Measurements from ENCODE around the gene PLEKHB2.
"Not testable (repeated sequence)": the region's sequence is repeated elsewhere in the genome, so short reads cannot be mapped to it uniquely, and the experiment has no call there.

PLEKHB2 gene

GRCh38 chr2:131146749-131147148 is 41.6 kb downstream of the PLEKHB2 start:
- Mint-ChIP-seq H3K4me1 (ENCODE audit: low read depth) (peaks cover 10% of the 10 kb centered on the region), H3K4me3 (no peak overlapping the region), H3K36me3 (ENCODE audit: low read depth) (peaks cover 45% of the 10 kb centered on the region), H3K27ac (no peak overlapping the region), H3K27me3 (no peaks in the 10 kb centered on the region), H3K9me3 (no peaks in the 10 kb centered on the region)

DNA sequence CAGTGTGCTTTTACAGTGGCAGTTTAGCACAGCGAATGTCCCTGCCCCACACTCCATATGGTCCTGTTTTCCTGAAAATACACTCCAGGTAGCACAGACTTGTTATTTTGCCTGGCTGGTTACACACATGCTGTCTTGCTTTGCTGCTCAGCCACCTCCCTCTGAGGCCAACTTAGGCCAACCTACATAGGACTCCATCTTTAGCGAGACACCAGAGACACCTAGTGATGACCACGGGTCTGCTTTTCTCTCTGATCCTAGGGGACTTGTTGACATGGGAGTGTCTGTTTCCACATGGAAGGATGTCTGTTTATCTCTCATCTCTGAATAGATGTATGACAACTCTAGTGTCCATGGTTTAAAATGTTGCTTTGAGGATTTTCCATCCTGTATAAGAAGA is 43.3 kb downstream of the PLEKHB2 start:
- Mint-ChIP-seq H3K27me3 (no peaks in the 10 kb centered on the region), H3K4me1 (ENCODE audit: low read depth) (peaks cover 10% of the 10 kb centered on the region), H3K4me3 (no peak overlapping the region), H3K36me3 (ENCODE audit: low read depth) (peaks cover 40% of the 10 kb centered on the region), H3K9me3 (no peaks in the 10 kb centered on the region), H3K27ac (no peak overlapping the region)

DNA sequence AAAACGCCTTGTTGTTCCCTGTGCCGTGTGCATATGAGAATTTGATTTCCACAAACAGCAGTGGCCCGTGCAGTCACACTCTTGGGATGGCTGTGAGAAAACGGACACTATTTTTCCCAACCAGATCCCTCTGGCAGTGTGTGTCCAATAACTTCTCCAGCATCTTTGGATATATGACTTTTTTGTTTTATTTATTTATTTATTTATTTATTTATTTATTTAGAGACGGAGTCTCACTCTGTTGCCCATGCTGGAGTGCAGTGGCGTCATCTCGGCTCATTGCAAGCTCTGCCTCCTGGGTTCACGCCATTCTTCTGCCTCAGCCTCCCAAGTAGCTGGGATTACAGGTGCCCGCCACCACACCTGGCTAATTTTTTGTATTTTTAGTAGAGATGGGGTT is 45.0 kb downstream of the PLEKHB2 start:
- not testable (repeated sequence) for H3K9me3 Mint-ChIP-seq, H3K27me3 Mint-ChIP-seq, H3K4me3 Mint-ChIP-seq, H3K27ac Mint-ChIP-seq
- Mint-ChIP-seq H3K36me3 (ENCODE audit: low read depth) (peaks cover 26% of the 10 kb centered on the region), H3K4me1 (ENCODE audit: low read depth) (peaks cover 15% of the 10 kb centered on the region)

- Mint-ChIP-seq H3K4me3 (no peak overlapping the region), H3K9me3 (no peaks in the 10 kb centered on the region), H3K4me1 (ENCODE audit: low read depth) (peaks cover 19% of the 10 kb centered on the region), H3K36me3 (ENCODE audit: low read depth) (peaks cover 22% of the 10 kb centered on the region), H3K27me3 (no peaks in the 10 kb centered on the region), H3K27ac (no peak overlapping the region)
Observed at GRCh38 chr2:131151398-131151797, 46.3 kb downstream of the PLEKHB2 start.

- Mint-ChIP-seq H3K4me1 (ENCODE audit: low read depth) (peaks cover 25% of the 10 kb centered on the region), H3K36me3 (ENCODE audit: low read depth) (peaks cover 22% of the 10 kb centered on the region), H3K27ac (peak overlapping the region; percentile 59), H3K4me3 (no peak overlapping the region), H3K27me3 (no peaks in the 10 kb centered on the region), H3K9me3 (no peaks in the 10 kb centered on the region)
Observed at GRCh38 chr2:131152074-131152473, 46.9 kb downstream of the PLEKHB2 start.

DNA sequence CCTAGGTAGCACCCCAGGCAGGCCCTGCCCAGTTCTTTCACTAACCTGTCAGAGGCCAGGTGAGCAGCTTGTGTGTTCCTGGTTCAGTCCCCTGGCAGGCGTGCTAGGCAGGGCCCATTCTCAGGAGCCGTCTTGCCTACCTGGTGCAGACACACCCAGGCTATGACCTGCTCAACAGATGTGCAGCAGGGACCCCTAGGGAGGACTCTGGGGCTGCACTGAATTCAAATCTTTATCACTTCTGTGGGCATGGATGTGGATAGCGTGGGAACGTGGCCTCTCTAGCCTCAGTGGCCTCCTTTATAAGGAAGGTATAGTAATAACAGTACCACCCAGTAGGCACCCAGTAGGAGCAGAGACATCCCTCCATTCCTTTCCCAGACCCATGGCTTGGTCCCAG is 48.4 kb downstream of the PLEKHB2 start:
- Mint-ChIP-seq H3K9me3 (no peaks in the 10 kb centered on the region), H3K27ac (no peak overlapping the region), H3K4me1 (ENCODE audit: low read depth) (peaks cover 33% of the 10 kb centered on the region), H3K27me3 (no peaks in the 10 kb centered on the region), H3K36me3 (ENCODE audit: low read depth) (peaks cover 13% of the 10 kb centered on the region), H3K4me3 (no peak overlapping the region)

- Mint-ChIP-seq H3K4me3 (no peak overlapping the region), H3K27me3 (no peaks in the 10 kb centered on the region), H3K36me3 (ENCODE audit: low read depth) (peaks cover 11% of the 10 kb centered on the region), H3K27ac (peak overlapping the region; percentile 14), H3K9me3 (no peaks in the 10 kb centered on the region), H3K4me1 (ENCODE audit: low read depth) (peaks cover 33% of the 10 kb centered on the region)
Observed at GRCh38 chr2:131154071-131154531, 49.0 kb downstream of the PLEKHB2 start.

DNA sequence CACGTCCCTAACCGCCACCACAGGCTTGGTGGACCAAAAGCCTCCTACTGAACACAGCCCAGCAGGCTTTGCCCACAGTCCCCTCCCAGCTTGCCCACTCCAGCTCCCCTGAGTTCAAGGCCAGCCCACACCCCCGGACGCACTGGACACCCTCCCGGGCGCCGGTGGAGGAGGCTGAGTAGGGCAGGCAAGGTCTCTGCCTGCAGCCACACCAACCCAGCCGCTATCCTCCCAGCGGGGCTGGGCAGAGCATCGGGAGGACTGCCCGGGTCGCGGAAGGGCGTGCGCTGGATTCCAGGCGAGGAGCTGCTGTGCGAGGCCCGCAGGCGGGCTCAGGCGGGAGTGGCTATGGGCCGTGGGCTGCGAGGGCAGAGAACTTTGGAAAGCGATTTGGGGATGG is 49.5 kb downstream of the PLEKHB2 start:
- Mint-ChIP-seq H3K27ac (no peak overlapping the region), H3K36me3 (ENCODE audit: low read depth) (peaks cover 6% of the 10 kb centered on the region), H3K27me3 (no peaks in the 10 kb centered on the region), H3K4me1 (ENCODE audit: low read depth) (peaks cover 33% of the 10 kb centered on the region), H3K4me3 (no peak overlapping the region), H3K9me3 (no peaks in the 10 kb centered on the region)

DNA sequence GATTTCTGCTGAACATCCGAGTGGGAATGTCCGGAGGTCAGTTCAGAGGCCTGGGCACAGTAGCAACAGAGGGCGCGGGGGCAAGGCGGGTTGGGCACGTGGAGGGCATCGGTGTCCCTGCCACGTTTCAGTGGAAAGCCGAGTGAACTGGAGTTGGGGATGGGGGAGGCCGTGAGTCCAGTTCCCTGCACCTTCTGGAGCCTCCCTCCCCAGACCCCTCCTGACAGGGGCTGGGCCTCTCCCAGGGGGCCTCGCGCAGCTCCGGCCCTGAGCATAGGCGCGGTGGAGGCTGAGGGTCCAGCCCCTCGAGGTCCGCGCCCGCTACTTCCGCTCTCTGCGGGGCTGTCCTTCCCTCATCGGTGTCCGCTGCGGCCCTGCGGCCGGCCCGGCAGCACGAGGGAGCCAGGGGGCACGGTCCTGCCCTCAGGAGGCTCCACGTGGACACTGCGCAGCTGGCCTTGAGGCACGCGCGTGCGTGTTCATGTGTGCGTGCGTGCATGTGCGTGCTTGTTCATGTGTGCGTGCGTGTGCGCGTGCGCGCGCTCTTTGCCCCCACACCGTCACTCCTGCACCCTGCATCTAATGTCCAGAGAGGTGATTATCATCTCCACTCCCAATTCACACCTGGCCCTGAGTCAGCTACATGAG is 50.2 kb downstream of the PLEKHB2 start:
- no peaks in the 10 kb centered on the region for H3K9me3 Mint-ChIP-seq
- H3K4me3 Mint-ChIP-seq, result no peak overlapping the region
- peaks cover 33% of the 10 kb centered on the region for H3K4me1 Mint-ChIP-seq (ENCODE audit: low read depth)
- no peaks in the 10 kb centered on the region for H3K27me3 Mint-ChIP-seq
- peaks cover 4% of the 10 kb centered on the region for H3K36me3 Mint-ChIP-seq (ENCODE audit: low read depth)
- H3K27ac Mint-ChIP-seq, result no peak overlapping the region

- H3K27ac Mint-ChIP-seq, result no peak overlapping the region
- no peaks in the 10 kb centered on the region for H3K27me3 Mint-ChIP-seq
- no peak overlapping the region for H3K4me3 Mint-ChIP-seq
- H3K9me3 Mint-ChIP-seq, result no peaks in the 10 kb centered on the region
- H3K36me3 Mint-ChIP-seq (ENCODE audit: low read depth), result no peaks in the 10 kb centered on the region
- peaks cover 33% of the 10 kb centered on the region for H3K4me1 Mint-ChIP-seq (ENCODE audit: low read depth)
Observed at GRCh38 chr2:131156452-131157149, 51.5 kb downstream of the PLEKHB2 start.

GRCh38 chr2:131165562-131165961 is 60.4 kb downstream of the PLEKHB2 start:
- H3K27me3 Mint-ChIP-seq, result peaks cover 12% of the 10 kb centered on the region
- H3K27ac Mint-ChIP-seq; H3K9me3 Mint-ChIP-seq; H3K4me3 Mint-ChIP-seq; H3K36me3 Mint-ChIP-seq (ENCODE audit: low read depth); H3K4me1 Mint-ChIP-seq (ENCODE audit: low read depth): not testable (repeated sequence)

- Mint-ChIP-seq H3K4me1 (ENCODE audit: low read depth) (no peaks in the 10 kb centered on the region), H3K9me3 (no peaks in the 10 kb centered on the region), H3K27ac (no peak overlapping the region), H3K4me3 (no peak overlapping the region), H3K36me3 (ENCODE audit: low read depth) (no peaks in the 10 kb centered on the region), H3K27me3 (peaks cover 17% of the 10 kb centered on the region)
Observed at GRCh38 chr2:131168538-131168937, 63.4 kb downstream of the PLEKHB2 start.

- H3K4me3 Mint-ChIP-seq; H3K4me1 Mint-ChIP-seq (ENCODE audit: low read depth); H3K9me3 Mint-ChIP-seq; H3K36me3 Mint-ChIP-seq (ENCODE audit: low read depth); H3K27ac Mint-ChIP-seq: not testable (repeated sequence)
- peaks cover 29% of the 10 kb centered on the region for H3K27me3 Mint-ChIP-seq
Observed at GRCh38 chr2:131178050-131178449, 72.9 kb downstream of the PLEKHB2 start.

- not testable (repeated sequence) for H3K9me3 Mint-ChIP-seq; H3K27ac Mint-ChIP-seq; H3K36me3 Mint-ChIP-seq (ENCODE audit: low read depth); H3K4me3 Mint-ChIP-seq; H3K4me1 Mint-ChIP-seq (ENCODE audit: low read depth)
- H3K27me3 Mint-ChIP-seq, result peaks cover 30% of the 10 kb centered on the region
Observed at GRCh38 chr2:131178721-131179418, 73.7 kb downstream of the PLEKHB2 start.

GRCh38 chr2:131181451-131181850 is 76.3 kb downstream of the PLEKHB2 start:
- H3K27ac Mint-ChIP-seq; H3K36me3 Mint-ChIP-seq (ENCODE audit: low read depth); H3K4me3 Mint-ChIP-seq; H3K4me1 Mint-ChIP-seq (ENCODE audit: low read depth); H3K9me3 Mint-ChIP-seq: not testable (repeated sequence)
- peaks cover 23% of the 10 kb centered on the region for H3K27me3 Mint-ChIP-seq
